Cardiac fibroblast (primary cell): Measurements from ENCODE around the gene PDE4D.
"Not testable (repeated sequence)": the region's sequence is repeated elsewhere in the genome, so short reads cannot be mapped to it uniquely, and the experiment has no call there.

Source experiments
- DNase-seq, 2 donors: peaks; one replicate each; pipeline versions ENCODE4 v3.0.0 to v3.0.0-alpha.2; 2010; ENCODE audit warnings: low read depth in 2 of 2
- H3K4me3 ChIP-seq, 2 donors: replicated peaks in 1 of 2; 1 replicate in 1 of 2; 2 replicates in 1 of 2; pipeline ENCODE4 v1.5.1; 2011; ENCODE audit warnings: low read depth in 2 of 2, low read length in 2 of 2, mild to moderate bottlenecking in 2 of 2, moderate library complexity in 1 of 2
- TF ChIP-seq, protein P1 (sequence below): IDR thresholded peaks from one replicate; pipeline ENCODE4 v1.5.1; 2011; ENCODE audit warnings: low read depth, mild to moderate bottlenecking, low read length, inconsistent platforms

The PDE4D gene

DNA sequence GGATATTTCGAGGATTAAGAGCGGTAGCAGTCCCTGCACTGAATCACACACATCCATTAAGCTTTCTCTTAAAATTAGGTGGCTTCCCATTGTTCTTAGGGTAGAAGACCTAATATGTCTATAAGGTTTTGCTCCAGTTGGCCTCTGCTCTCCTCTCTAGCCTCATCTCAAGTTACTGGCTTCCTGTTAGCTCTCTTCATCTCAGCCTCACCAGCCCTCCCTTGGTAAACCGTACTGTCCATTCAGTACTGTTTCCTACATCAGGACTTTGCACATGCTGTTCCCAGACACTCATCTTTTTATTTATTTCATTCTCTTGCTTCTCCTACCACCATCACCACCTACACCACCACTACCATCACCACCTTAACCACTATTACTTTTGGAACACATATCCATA is 428.6 kb downstream of the PDE4D start:
- no peak overlapping the region for H3K4me3 ChIP-seq
- DNase-seq = no peak
- TF ChIP-seq, protein P1, sequence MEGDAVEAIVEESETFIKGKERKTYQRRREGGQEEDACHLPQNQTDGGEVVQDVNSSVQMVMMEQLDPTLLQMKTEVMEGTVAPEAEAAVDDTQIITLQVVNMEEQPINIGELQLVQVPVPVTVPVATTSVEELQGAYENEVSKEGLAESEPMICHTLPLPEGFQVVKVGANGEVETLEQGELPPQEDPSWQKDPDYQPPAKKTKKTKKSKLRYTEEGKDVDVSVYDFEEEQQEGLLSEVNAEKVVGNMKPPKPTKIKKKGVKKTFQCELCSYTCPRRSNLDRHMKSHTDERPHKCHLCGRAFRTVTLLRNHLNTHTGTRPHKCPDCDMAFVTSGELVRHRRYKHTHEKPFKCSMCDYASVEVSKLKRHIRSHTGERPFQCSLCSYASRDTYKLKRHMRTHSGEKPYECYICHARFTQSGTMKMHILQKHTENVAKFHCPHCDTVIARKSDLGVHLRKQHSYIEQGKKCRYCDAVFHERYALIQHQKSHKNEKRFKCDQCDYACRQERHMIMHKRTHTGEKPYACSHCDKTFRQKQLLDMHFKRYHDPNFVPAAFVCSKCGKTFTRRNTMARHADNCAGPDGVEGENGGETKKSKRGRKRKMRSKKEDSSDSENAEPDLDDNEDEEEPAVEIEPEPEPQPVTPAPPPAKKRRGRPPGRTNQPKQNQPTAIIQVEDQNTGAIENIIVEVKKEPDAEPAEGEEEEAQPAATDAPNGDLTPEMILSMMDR = no peak

DNA sequence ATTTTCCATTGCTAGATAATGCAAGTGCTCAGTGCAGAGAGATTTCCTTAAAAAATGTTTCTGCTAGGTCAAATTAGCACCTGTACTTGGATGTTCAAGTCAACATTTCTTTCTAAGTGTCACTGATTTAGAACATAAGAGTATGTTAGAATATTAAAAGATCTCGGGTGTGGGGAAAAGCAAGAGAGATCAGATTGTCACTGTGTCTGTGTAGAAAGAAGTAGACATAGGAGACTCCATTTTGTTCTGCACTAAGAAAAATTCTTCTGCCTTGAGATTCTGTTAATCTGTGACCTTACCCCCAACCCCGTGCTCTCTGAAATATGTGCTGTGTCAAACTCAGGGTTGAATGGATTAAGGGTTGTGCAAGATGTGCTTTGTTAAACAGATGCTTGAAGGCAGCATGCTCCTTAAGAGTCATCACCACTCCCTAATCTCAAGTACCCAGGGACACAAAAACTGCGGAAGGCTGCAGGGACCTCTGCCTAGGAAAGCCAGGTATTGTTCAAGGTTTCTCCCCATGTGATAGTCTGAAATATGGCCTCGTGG is 429.8 kb downstream of the PDE4D start:
- not testable (repeated sequence) for DNase-seq, H3K4me3 ChIP-seq

DNA sequence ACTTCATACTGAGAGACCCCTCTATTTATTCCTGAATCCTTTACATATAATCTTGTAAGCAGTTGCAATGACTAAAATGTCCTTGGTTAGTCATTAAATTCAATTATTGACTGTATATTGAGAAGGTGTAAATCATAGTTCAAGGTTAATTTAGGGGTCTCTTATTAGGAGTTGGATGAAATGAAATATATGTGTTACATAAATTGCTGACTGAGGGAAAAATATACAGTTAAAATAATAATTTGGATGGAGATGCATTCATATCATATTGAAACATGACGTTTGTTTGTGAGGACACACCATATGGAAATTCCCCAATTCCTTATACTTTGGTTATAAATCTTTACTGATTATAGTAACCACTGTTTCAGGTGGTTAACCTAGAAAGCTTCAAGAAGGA is 430.6 kb downstream of the PDE4D start:
- TF ChIP-seq, protein P1 = no peak
- no peak for DNase-seq
- no peak overlapping the region for H3K4me3 ChIP-seq

DNA sequence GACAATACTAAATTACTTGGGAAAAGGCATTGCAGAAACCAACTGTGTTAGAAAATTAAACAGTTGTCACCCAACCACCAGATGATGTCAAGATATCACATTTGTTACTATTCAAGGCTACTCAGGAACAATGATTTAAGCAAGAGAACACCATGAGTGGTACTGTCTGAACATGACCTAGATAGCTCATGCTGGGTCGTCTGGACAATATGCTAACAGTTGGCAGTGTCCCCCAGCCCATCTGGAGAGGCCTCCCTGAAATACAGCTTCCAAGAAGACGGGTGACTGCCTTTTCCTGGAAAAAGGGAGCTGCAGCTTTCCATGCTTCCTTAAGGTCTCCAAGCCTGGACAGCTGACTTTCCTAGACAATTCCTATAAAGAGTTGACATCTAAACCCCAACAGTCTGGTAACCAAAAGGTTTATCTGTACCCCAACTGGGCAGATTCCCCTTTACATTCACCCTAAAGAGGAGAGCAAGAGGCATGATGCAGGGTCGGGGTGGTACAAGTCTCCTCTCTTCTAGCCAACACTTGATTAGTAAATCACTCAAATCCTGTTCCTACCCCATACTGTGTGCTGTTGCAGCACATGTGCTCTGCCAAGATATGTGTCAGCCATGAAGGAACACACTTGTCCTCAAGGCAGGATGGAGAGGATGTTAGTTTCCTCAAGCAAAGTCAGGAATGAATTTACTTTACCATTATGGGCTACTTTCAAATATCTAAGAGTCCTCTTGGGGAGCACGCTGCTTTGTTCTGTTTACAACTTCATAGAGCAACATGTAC is 433.0 kb downstream of the PDE4D start:
- DNase-seq = no peak
- no peak overlapping the region for H3K4me3 ChIP-seq
- TF ChIP-seq, protein P1 = no peak

DNA sequence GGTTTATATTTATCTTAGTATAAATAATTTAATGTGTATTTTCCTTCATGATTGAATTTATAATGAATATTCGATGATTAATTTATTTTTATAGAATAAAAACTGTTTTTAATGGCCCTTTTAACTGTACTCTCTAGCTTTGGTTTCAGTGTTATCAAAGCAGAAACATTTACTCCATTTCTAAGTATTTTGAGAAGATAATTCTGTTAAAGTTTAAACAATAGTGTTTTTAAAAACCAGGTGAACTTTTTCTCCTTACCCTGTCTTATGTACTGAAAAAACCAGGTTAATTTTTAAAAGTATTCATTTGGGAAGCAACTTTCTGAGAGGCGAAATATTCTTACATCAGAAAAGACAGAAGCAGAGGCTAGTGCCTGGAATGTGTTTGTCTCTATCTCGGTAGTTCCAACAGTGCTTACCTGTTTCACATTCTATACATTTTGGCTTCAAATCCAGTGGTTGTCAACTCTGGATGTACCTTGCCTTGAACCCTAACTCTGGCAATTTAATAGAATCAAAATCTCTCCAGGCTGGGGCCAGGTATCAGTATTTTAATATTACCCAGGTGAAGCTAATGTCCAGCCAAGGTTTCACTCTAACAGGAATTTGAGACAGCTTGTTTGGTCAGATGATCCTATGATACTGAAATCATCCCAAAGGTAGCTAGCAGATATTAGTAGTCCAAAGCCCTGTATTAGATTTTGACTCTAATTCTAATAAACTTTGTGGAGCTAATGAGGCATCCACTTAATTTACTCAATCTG is 434.4 kb downstream of the PDE4D start:
- H3K4me3 ChIP-seq = no peak overlapping the region
- TF ChIP-seq, protein P1 = no peak
- no peak for DNase-seq

DNA sequence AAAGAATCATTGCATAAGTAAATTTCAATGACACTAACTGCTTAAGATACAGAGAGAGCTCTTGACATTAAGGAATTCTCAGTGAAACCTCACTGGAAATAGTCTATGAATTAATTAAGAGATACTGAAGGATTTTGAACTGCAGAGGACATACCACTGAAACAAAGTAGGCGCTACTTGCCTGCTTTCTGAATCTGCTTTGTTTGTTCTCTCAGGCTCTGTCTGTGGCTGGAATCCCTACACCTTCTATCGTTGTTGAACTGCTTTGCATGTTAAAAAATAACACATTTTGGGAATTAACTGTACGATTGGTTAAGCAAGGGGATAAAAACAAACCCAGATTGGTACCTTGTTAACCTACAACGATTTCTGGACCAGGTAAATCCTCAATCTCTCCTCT is 435.2 kb downstream of the PDE4D start:
- TF ChIP-seq, protein P1 = no peak
- DNase-seq = no peak
- H3K4me3 ChIP-seq = no peak overlapping the region
